ENCODE results near the gene GRIP1. TPM values are rescaled to one million over a fixed set of nuclear protein-coding genes. Genes with fewer than 3 reads are reported as not detected.

The GRIP1 gene
- total and polyA plus RNA-seq, 2 donors (not counting 3 experiments of a cell fraction or from before 2014, with no cell fraction given): 0.04 to 0.69 TPM

DNA sequence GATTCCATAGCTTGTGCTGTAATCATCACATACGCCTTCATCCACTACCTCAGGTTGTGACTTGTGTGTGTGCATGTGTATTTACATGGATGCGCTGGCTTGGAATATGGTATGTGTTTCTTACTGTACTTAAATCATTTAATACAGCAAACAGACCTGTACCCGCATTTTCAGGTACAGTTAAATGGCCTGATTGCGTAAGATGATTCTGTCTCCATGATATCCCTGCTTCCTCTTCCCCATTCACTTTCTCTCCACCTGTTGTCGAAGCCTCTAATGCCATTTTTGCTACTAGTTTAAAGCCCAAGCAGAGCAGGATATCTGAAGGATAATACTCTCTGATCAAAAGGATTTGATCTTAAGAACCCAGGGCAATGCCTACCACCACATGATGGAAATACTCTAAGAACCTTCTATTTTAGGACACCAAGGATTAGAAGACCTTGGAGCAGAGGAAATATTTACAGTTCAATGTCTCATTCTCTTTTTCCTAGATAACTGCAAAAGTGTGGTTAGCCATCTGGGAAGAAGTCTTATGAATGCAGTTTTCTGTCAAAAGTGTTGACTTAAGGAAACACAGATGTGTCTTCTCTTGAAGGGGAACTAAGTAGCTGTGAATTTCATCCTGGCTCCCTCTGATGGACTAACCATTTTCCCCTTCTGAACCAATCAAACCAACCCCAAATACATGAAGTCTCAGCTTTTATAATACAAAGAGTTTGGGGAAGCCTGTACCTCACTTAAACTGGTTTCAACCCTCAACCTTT, 297.9 kb downstream of the GRIP1 start:
- no peaks in the 10 kb centered on the region for H3K79me2 ChIP-seq (ENCODE audit: control insufficient read depth, insufficient read depth, low read length)
- BruUV-seq (replicated peaks): no TSS peak

More for the DNA sequence above, 297.9 kb downstream of the GRIP1 start:
- no peak overlapping the region for H3K9ac ChIP-seq (replicated peaks; ENCODE audit: extremely low read depth, insufficient read depth, low read length)
- TF ChIP-seq, protein P1, sequence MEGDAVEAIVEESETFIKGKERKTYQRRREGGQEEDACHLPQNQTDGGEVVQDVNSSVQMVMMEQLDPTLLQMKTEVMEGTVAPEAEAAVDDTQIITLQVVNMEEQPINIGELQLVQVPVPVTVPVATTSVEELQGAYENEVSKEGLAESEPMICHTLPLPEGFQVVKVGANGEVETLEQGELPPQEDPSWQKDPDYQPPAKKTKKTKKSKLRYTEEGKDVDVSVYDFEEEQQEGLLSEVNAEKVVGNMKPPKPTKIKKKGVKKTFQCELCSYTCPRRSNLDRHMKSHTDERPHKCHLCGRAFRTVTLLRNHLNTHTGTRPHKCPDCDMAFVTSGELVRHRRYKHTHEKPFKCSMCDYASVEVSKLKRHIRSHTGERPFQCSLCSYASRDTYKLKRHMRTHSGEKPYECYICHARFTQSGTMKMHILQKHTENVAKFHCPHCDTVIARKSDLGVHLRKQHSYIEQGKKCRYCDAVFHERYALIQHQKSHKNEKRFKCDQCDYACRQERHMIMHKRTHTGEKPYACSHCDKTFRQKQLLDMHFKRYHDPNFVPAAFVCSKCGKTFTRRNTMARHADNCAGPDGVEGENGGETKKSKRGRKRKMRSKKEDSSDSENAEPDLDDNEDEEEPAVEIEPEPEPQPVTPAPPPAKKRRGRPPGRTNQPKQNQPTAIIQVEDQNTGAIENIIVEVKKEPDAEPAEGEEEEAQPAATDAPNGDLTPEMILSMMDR (IDR thresholded peaks at IDR 0.05; ENCODE audit: extremely low read depth in 1 of 2, insufficient read depth in 1 of 2, low read depth in 1 of 2, low read length in 2 of 2): no peak
- TF ChIP-seq GATA2 (IDR thresholded peaks at IDR 0.05; ENCODE audit: insufficient read depth, insufficient read length, low read depth, low read length) (no peak), EZH2 (IDR thresholded peaks at IDR 0.05; ENCODE audit: borderline replicate concordance, low read depth, low read length, severe bottlenecking) (no peak), MYC (IDR thresholded peaks at IDR 0.05; ENCODE audit: low read depth, low read length) (no peak), JUN (IDR thresholded peaks at IDR 0.05; ENCODE audit: borderline replicate concordance, insufficient read depth, insufficient read length, low read depth) (no peak), POLR2A (IDR thresholded peaks at IDR 0.05; ENCODE audit: low read depth, low read length) (no peak), POLR2AphosphoS5 (IDR thresholded peaks at IDR 0.05; ENCODE audit: insufficient read depth, low read depth, low read length) (no peak)
- TF ChIP-seq, protein P2, sequence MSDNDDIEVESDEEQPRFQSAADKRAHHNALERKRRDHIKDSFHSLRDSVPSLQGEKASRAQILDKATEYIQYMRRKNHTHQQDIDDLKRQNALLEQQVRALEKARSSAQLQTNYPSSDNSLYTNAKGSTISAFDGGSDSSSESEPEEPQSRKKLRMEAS (IDR thresholded peaks at IDR 0.05; ENCODE audit: insufficient read depth, insufficient read length): no peak
- H3K4me2 ChIP-seq (ENCODE audit: insufficient read depth, low read length): no peak overlapping the region
- ChIA-PET POLR2A (no interaction called here), CTCF (interaction anchor here (1.0 to 1.4 kb wide), 2 partner anchors 12 to 19 kb away, joined by 3 read pairs; no protein-coding TSS in a partner anchor)
- intact Hi-C loops (cut with micrococcal nuclease) (no loop called here), dilution Hi-C loops (cut with MboI; ENCODE audit: extremely low pct_ligation_motif_present, low sequenced_read_pairs) (no loop called here)
- no peak overlapping the region for H3K4me3 ChIP-seq (replicated peaks in 1 of 3; ENCODE audit: insufficient read depth in 1 of 3, low read depth in 1 of 3, low read length in 3 of 3)
- H3K27ac ChIP-seq (ENCODE audit: insufficient read depth, low read depth, low read length): no peak overlapping the region
- H4K20me1 ChIP-seq (replicated peaks; ENCODE audit: control insufficient read depth, extremely low read depth, insufficient read depth, low read length): no peaks in the 10 kb centered on the region
- H3K27me3 ChIP-seq (ENCODE audit: control insufficient read depth in 2 of 2, insufficient read depth in 2 of 2, low read length in 2 of 2): peaks cover 0 to 2% of the 10 kb centered on the region in 2 experiments
- no peak for FAIRE-seq
- no peak for DNase-seq (ENCODE audit: low read depth, low spot score)
- no peaks in the 10 kb centered on the region for H3K36me3 ChIP-seq (ENCODE audit: control insufficient read depth in 2 of 2, extremely low read depth in 1 of 2, insufficient read depth in 2 of 2, low read length in 2 of 2)
- no peaks in the 10 kb centered on the region for H3K9me3 ChIP-seq (replicated peaks; ENCODE audit: control insufficient read depth, insufficient read depth, low read length)
- no peaks in the 10 kb centered on the region for H3K4me1 ChIP-seq (ENCODE audit: control insufficient read depth, extremely low read depth, insufficient read depth, low read length)
- H3K9me1 ChIP-seq (replicated peaks; ENCODE audit: control insufficient read depth, extremely low read depth, insufficient read depth, low read length): no peaks in the 10 kb centered on the region
- no peak overlapping the region for H2AFZ ChIP-seq (ENCODE audit: low read depth, low read length)

All from endothelial cell of umbilical vein (primary cell).